D341Med (cell line): ENCODE data around the gene THOC5.
"Not testable (repeated sequence)": the region's sequence is repeated elsewhere in the genome, so short reads cannot be mapped to it uniquely, and the experiment has no call there.

Source experiments
- DNase-seq: peaks from one replicate; pipeline ENCODE4 v3.0.0; 2012; ENCODE audit warnings: low spot score

THOC5 gene

DNA sequence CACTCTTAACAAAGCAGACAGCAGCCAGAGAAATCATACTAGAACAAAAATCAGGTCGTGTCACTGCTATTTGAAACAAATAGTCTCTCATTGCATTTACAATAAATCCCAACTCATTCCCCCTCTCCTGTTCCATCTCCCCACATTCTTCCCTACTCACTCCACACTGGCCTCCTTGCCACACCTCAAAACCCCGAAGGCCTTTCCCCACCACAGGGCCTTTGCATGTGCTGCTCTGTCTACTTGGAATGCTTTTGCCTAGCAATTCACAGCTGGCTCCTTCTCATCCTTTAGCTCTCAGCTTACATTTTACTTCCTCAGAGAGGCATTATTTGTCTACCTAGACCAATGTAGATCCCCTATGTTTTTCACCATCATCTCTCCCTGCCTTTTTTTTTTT is 6.3 kb upstream of the THOC5 start:
- no peak for DNase-seq

DNA sequence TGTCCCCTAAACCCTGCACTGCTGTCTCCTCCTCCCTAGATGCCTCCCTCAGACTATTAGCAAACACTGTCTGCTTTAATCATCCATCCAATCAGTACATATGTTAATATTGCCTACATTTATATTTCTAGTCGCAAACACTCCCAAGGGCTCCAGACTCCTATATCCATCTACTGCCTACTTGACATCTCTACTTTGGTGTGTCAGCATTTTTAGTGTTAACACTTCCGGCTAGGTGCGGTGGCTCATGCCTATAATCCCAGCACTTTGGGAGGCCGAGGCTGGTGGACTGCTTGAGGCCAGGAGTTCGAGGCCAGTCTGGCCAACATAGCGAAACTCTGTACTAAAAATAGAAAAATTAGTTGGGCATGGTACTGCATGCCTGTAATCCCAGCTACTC is 5.5 kb upstream of the THOC5 start:
- no peak for DNase-seq

DNA sequence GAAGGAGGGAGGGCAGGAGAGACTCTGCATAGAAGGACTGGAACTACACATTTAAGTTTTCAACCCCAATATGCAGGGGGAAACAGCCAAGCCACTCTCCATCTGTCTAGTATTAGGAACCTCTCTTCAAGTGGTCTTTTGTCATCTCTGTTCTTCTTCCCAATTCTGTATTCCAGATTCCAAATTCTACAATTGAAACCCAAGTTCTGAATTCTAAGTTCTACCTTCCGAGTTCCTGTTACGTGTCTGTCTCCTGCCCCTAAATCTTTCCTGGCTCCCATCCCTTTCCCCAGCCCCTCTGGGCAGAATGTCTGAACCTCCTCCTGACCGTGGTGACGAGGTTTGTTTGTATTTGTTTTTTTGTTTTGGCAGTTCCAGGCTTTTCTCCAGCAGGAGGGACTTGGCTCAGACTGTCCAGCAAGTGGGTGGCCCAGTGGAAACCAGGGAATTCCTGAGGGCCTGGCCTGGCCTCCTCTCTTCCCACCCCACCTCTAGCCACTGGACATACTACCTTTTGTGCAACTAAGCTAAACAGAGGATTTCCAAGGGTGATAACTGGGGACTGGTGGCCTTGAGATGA is 1.6 kb upstream of the THOC5 start:
- DNase-seq: no peak

DNA sequence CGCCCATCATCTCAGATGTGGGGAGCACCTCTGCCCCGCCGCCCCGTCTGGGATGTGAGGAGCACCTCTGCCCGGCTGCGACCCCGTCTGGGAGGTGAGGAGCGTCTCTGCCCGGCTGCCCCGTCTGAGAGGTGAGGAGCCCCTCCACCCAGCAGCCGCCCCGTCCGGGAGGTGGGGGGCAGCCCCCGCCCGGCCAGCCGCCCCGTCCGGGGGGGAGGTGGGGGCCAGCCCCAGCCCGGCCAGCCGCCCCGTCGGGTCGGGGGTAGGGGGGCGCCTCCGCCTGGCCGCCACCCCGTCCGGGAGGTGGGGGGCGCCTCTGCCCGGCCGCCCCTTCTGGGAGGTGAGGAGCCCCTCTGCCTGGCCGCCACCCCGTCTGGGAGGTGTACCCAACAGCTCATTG is 1.2 kb downstream of the THOC5 start:
- DNase-seq: not testable (repeated sequence)

DNA sequence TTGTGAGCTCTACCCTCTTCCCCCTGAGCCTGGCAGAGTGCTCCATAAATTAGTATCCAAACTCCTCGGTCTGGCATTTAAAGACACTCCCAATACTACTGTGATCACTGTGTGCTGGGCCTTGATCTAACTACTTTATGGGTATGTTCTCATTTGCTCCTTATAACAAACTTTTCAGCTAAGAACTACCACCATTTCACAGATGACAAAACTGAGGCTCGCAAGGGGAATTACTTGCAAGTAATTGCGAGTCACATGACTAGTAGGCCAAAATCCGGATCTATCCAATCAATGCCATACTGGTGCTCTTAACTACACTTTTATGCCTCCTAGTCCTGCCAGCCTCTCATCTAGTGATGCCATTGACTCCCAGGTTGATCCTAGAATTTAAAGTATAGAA is 3.6 kb downstream of the THOC5 start:
- no peak for DNase-seq

DNA sequence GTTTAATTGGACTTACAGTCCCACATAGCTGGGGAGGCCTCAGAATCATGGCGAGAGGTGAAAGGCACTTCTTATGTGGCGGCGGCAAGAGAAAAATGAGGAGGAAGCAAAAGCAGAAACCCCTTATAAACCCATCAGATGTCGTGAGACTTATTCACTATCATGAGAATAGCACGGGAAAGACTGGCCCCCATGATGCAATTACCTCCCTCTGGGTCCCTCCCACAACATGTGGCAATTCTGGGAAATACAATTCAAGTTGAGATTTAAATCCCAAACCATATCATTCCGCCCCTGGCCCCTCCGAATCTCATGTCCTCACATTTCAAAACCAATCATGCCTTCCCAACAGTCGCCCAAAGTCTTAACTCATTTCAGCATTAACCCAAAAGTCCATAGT is 8.5 kb downstream of the THOC5 start:
- DNase-seq: not testable (repeated sequence)

DNA sequence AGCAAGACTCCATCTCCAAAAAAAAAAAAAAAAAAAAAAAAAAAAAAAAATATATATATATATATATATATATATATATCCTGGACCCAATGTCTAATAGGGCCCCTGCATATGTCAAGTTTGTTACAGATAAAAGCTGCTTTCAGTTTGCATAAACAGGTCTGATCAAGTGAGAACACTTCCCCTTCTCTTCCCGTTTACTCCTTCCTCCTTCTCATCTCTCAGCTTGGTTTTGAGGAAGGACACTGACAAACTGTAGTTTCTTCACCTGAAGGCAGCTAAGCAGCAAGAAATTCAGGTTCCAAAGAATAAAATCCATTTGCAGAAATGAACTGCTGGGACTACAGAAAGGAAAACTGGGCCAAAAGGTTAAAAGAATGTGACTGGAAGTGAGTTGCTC is 11.7 kb downstream of the THOC5 start:
- no peak for DNase-seq

DNA sequence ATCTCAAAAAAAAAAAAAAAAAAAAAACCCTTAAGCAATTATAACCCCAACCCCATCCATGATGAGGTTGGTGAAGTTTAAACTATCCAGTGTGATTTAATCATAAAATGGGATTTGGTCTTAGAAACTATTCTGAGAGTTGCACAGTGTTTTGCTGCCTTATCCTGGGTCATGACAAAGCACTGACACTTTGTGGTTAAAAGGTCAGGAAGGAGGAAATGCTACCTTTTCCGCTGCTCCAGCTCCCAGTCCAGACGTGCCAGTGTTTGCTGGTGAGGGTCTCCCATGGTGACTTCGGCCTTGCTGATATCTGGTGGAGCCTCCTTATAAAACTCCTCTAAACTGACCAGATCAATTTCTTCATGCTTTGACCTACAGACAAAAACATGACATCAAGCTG is 14.5 kb downstream of the THOC5 start:
- DNase-seq: no peak

DNA sequence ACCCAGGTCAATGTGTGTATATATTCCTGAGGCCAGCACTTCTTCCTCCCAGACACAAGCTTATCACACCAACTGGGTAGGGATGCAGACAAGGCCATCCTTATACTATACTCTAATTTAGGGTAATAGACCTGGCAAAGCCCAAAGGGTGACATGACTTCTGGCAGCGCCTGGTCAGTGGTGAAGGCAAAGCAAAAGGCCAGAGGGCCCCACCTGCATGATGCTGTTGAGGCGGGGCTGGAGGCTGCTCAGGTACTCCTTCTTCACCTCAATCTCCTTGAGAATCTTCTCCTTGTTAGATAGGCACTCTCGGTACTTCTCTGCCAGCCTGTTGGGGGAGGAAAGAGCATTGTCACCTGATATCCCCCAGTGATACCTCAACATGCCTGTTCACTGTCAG is 17.1 kb downstream of the THOC5 start:
- DNase-seq: no peak

DNA sequence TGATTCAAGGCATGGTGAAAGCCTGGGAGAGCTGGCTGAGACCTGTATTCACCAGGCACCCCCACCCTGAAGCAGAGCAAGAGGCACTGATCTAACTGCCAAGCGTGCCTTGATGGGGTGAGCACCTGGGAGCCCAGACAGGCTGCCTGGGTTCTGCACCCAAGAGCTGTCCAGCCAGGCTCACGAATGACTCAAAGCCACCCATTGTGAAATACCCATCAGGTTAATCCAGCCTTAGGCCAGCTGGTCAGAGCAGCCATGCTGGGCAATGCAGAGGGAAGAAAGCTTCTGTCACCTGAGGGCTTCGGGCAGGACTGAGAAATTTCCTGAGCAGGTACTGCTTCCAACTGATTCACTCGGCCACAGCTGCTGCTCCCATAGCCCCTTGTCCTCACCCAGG is 22.1 kb downstream of the THOC5 start:
- no peak for DNase-seq

DNA sequence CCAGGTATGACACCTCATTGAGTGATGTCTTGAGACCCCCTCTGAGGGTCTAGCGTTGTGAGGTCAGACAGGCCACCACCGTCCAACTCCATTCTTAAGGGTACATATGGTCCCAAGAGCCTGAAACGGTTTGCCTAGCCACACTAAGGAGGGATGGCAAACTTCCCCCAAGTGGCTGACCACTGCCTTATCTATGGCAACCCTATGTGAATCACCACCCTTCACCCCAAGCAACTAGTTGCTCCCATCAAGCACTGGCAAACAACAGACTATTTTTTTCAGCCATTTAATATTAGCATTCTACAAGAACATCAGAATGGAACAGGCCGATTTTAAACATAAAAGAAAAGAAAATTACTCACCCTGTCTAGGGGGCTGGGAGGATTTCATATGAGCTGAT is 22.8 kb downstream of the THOC5 start:
- DNase-seq: no peak

DNA sequence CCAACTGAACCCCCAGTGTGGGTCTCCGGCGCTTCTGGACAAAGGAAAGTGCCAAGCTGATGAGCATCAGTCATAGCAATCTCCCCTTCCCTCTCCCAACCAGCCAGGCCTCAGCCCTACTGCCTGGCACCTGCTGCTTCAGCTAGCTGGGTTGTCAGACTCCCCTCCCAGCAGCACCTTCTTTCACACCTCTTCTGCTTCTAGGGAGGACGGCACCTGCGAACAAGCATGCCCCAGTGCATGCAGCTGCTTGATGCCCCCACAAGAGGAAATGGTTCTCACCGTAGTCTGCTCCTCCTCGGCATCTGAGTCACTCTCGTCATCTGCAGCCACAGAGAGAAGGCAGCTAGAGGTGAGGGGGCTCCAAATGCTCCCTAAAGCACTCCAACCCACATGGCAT is 25.4 kb downstream of the THOC5 start:
- DNase-seq: no peak

DNA sequence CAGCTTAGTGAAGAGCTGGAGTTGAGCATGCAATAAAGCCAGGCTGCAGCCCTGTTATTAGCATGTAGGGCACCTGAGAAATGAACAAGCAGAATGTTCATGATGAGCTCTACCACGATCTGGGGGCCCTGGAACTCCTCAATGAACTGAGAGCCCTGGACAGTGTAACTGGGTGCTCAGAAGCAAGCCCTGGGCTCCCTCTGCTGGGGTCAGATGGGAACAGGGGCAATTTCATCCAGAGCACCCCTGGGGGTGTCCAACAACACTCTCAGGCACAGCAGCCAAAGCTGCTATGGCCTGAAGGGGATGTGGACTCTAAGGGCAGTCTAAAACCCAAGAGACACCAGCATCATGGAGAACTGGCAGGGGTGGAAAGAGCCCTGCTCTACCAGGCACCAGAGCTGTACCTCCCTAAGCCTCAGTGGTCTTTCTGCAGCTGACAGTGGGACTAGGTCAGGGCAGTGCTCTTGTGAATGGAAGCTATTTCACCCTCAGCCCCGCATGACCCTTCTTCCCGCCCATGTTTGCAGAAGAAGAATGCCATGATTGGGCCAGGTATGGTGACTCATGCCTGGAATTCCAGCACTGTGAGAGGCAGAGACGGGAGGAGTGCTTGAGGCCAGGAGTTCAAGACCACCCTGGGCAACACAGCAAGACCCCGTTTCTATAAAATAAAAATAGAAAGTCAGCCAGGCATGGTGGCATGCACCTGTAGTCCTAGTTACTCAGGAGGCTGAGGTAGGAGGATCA is 28.9 kb downstream of the THOC5 start:
- peak; percentile 84 for DNase-seq

DNA sequence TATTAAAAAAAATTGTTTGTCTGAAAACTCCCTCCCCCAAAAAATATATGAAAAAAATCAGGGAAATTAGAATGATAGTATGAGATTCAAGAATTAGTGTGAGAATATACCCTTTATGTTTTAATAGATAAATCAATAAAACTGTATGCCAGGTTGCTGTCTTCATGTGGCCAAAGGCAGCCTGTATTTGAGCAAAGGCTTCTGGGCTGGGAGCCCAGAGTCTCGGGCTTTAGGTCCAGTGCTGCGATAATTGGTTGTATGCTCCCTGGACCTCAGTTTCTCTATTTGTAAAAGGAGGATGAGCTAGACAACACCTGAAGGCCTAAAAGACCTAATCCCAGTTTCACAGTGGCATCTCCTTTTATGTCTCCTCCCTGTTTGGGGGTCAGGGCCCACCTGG is 29.8 kb downstream of the THOC5 start:
- no peak for DNase-seq

DNA sequence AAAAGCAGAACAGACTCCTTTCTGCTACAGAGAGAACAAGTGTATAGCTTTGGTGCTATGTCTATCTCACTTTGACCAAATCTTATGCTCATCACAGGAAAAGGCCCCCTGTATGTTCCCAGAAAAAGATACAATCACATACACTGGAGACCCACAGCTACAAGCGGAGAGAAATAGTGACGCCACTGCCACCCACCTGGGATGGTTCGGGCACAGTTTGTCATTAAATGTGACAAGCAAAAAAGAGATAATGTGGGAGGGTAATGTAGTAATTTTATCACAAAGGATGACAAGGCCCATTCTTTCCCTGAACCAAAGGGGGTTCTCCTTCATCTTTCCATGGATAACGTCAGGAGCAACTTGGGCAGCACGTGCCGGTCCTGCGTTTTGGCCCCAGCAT is 32.0 kb downstream of the THOC5 start:
- no peak for DNase-seq

DNA sequence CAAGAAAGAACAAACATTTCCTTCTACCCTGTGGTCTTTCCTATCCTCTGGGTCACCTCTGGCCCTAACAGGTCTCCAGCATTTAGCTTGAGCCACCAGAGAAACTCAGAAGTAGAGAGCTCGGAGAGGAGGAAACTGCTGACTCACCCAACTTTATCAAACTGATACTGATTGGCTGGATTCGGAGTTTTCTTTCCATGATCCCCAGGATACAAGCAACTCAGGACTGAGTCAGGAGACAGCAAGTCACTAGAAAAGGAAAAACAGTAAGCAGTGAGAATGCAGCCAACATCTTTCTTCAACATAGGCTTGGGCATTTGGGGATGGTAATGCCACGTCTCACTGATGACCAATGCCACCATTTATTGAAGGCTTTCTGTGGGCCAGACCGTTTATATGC is 32.7 kb downstream of the THOC5 start:
- no peak for DNase-seq

DNA sequence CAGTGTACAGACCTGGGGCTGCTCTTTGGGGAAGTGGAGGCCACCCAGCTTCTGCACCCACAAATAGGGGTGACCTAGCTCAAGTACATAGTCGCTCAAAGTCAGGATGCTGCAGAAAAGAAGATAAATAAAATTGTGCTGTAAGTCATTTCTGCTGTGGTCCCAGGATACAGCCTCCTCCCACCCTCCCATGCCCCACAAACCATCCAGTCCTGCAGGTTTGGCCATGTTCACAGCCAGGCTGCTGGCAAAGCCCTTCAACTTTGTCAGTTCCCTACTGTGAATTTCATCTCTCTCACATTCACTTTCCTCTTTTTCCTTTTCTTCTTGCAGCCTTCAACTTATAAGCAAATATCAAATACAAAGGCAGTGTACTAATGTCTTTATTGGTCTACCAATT is 33.6 kb downstream of the THOC5 start:
- no peak for DNase-seq

DNA sequence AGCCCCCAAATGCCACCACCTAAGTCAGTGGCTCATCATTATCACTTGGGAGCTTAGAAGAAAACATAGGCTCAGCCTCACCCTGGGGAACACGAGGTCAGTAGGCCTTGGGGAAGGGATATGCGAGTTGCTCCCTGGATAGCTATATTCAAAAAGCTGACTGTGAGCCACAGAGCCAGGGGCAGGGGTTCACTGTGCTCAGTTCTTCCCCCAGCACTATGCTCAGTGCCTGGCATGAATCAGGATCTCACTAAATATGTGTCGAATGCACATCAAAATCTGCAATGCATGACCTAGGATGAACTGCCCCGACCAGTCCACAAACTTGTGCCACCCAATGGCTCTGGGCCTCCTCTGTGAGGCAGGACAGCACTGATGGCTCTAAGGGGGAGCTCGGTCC is 35.1 kb downstream of the THOC5 start:
- no peak for DNase-seq

DNA sequence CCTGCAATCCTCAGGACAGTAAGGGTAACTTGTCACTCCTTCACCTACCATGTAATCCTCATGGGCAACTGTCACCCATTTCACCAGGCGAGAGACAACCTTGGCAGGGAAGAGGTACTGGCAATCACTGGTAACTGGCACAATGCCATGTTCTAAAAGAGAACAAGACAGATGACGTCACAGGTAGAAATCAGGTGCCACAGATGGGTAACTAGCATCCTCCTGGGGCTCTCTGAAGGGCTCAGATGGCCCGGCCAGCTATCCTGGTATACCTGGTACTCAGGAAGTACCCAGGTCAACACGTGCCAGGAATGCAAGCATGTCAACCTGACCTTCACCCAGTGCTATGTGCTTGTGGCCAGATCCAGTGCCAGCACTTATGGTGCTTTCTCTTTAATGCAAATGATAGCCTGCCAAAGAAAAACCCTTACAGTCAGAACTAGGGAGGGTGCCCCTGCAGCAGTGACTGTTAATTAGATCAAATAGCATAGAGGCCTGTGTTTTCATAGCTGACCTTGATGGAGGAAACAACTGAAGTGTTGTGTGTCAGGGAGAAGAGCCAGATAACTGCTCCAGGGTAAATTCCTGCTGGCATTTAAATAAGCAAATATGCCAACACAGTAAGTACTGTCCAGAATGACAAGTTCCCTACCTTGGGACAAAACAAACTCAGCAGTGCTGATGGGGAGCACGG is 36.2 kb downstream of the THOC5 start:
- DNase-seq: no peak

DNA sequence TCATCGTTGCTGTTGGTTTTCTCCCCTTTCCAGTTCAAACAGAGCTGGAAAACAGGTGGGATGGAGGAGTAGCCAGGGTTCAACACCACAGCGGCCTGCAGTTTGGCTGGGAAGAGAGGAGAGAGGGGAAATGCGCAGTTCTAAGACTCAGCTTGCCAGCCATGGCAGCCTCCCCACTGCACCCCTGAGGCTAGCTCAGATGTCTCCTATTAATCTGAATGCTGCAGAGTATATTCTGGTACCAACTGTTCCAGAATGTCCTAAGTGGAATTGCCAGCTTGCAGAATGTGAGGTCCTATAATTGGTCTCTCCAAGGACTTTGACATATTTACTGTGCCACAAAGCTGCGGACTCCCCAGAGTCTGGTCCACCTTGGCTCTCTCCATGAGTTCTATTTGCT is 41.5 kb downstream of the THOC5 start:
- DNase-seq: no peak

DNA sequence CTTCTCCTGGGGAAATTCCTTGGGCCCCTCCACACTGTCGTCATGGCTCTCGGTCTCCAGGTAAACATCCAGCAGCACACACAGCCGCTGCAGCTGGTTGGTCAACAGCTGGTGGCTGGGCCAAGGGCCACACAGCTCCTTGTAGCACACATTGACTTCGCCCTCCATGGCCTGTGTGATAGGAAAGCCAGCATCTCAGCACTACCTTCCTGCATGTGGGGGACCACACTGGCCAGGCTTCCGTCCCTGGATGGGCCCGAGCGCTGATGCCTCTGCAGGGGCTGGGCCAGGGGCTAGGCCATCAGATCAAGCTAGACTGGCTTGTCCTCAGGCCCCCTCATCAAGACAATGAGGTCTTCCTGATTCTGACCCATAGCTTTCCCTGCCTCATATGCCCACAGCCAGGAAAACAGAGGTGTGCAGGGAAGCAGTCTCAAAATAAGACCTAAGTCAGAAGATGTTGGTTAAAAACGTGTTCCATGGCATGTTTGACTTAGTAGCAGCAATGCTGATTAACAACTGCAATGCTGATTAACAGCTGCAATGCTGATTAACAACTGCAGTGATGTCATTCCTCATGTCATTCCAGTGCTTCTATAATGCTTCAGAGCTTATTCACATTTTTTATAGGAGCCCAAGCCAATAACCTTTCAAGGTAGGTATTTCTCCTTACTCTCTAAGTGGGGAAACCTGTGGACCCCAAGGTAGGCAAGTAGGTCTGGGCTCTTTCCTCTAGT is 42.3 kb downstream of the THOC5 start:
- DNase-seq: no peak

DNA sequence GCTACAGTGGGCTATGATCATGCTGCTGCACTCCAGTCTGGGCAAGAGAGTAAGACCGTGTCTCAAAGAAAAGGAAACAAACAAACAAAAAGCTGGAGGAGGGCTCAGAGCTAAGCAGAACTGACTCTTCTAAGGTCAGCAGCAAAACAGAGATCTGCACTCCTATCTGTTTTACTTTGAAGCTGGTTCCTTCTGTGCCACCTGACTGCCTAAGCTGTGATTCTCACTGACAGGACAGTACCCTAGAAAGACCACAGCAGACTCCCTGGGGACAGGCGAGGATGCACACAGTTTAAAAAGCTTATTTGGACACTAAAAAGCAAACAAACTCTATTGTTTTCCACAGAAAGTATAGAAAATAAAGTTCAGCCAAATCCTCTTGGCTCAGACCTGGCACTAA is 43.0 kb downstream of the THOC5 start:
- DNase-seq: no peak

DNA sequence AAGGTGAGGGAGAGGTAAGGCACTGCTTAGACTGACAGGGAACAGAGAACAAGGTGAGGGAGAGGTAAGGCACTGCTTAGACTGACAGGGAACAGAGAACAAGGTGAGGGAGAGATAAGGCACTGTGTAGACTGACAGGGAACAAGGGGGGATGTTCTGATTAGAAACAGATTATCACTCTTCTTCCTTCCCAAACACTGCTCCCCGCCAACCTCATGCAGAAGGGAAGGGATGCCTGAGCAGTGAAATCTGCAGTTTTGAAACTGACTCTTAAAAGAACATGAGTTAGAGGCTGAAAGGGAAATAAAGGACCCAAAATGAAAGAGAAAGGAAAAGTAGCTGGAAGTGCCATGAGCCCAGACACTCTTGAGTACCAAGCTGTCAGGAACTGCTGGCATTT is 43.7 kb downstream of the THOC5 start:
- no peak for DNase-seq
